Epidermal melanocyte (primary cell): ENCODE measurements around the gene TCIRG1.
"Not testable (repeated sequence)": the region's sequence is repeated elsewhere in the genome, so short reads cannot be mapped to it uniquely, and the experiment has no call there.

ENCODE experiments used
- DNase-seq: peaks from one replicate; pipeline ENCODE4 v3.0.0; 2011; ENCODE audit warnings: low spot score; ENCODE audit not compliant: insufficient read length

Gene TCIRG1

GRCh38 chr11:68038718-68039525 is at the start of gene TCIRG1:
Gene TCIRG1 (plus strand): TSS chr11:68039025. CDS start chr11:68041272, 2,247 bp downstream.
- DNase-seq, result peak; percentile 99

- DNase-seq, result not testable (repeated sequence)
Measured at GRCh38 chr11:67990546-67991346, 48.1 kb upstream of the TCIRG1 start.

- DNase-seq, result not testable (repeated sequence)
Measured at GRCh38 chr11:67991347-67992121, 47.3 kb upstream of the TCIRG1 start.

- DNase-seq, result not testable (repeated sequence)
Measured at GRCh38 chr11:67993821-67994220, 45.0 kb upstream of the TCIRG1 start.

GRCh38 chr11:67994387-67994786 is 44.4 kb upstream of the TCIRG1 start:
- DNase-seq, result not testable (repeated sequence)

- DNase-seq, result not testable (repeated sequence)
Measured at GRCh38 chr11:67995129-67995528, 43.7 kb upstream of the TCIRG1 start.

GRCh38 chr11:67995579-67995978 is 43.2 kb upstream of the TCIRG1 start:
- DNase-seq, result not testable (repeated sequence)

GRCh38 chr11:67996051-67996450 is 42.8 kb upstream of the TCIRG1 start:
- no peak for DNase-seq

- no peak for DNase-seq
Measured at GRCh38 chr11:67996622-67997474, 42.0 kb upstream of the TCIRG1 start.

- DNase-seq, result no peak
Measured at GRCh38 chr11:67997475-67997921, 41.3 kb upstream of the TCIRG1 start.

GRCh38 chr11:67998150-67999045 is 40.4 kb upstream of the TCIRG1 start:
- DNase-seq, result no peak

GRCh38 chr11:67999201-67999629 is 39.6 kb upstream of the TCIRG1 start:
- DNase-seq, result no peak

GRCh38 chr11:67999704-68000103 is 39.1 kb upstream of the TCIRG1 start:
- DNase-seq, result no peak

- DNase-seq, result no peak
Measured at GRCh38 chr11:68002575-68002937, 36.3 kb upstream of the TCIRG1 start.

- DNase-seq, result no peak
Measured at GRCh38 chr11:68002938-68003845, 35.6 kb upstream of the TCIRG1 start.

GRCh38 chr11:68003846-68004550 is 34.8 kb upstream of the TCIRG1 start, which contains the start of gene UNC93B1:
Gene UNC93B1 (minus strand): TSS chr11:68004097. CDS start chr11:68004043, 54 bp downstream.
- DNase-seq, result no peak

- DNase-seq, result no peak
Measured at GRCh38 chr11:68004551-68005335, 34.1 kb upstream of the TCIRG1 start.
